PC-9 (cell line): ENCODE data around the gene TTC27. TPM values are rescaled to one million over a fixed set of nuclear protein-coding genes. Genes with fewer than 3 reads are reported as not detected.

ENCODE experiments used
- BruUV-seq: library from RNA; stranded (reverse); fragments of 400-500 nt; replicated peaks from 2 replicates; lab custom pipeline; 2021; lab: Mats Ljungman, UMichigan
- CTCF ChIA-PET: fragments of 300-600 bp; sonication (Branson Sonifier 250); formaldehyde crosslinking; loops from one replicate; lab custom pipeline; 2022; ENCODE audit warnings: antibody characterized with exemption; lab: Charles Lee
- POLR2A ChIA-PET: fragments of 300-600 bp; sonication (Branson Sonifier 250); formaldehyde crosslinking; loops from one replicate; lab custom pipeline; 2022; ENCODE audit warnings: antibody characterized with exemption; ENCODE audit not compliant: unreplicated experiment; lab: Charles Lee
- DNase-seq, 2 experiments: peaks; one replicate each; pipeline versions ENCODE4 v3.0.0 to v3.0.0-alpha.2; 2015 to 2022; ENCODE audit warnings: mixed read lengths in 1 of 2
- H2AFZ ChIP-seq: fragments of 200-600 bp; sonication (generic); 2 replicates; pipeline ENCODE4 v1.8.1; 2017; ENCODE audit warnings: antibody characterized with exemption
- H3F3A ChIP-seq: fragments of 200-600 bp; sonication (generic); 2 replicates; pipeline ENCODE4 v1.8.1; 2017; ENCODE audit warnings: antibody characterized with exemption, mild to moderate bottlenecking, low read depth; ENCODE audit not compliant: insufficient read depth
- H3K27ac ChIP-seq: fragments of 200-600 bp; sonication (generic); 2 replicates; pipeline ENCODE4 v1.6.1; 2016; ENCODE audit warnings: mixed run types
- H3K27me3 ChIP-seq: fragments of 200-600 bp; sonication (generic); 2 replicates; pipeline ENCODE4 v1.6.1; 2016; ENCODE audit warnings: low read depth, mixed run types; ENCODE audit not compliant: insufficient read depth
- H3K36me3 ChIP-seq: fragments of 200-600 bp; sonication (generic); 2 replicates; pipeline ENCODE4 v1.6.1; 2016; ENCODE audit warnings: low read depth, mixed run types
- H3K4me1 ChIP-seq: fragments of 200-600 bp; sonication (generic); replicated peaks from 2 replicates; pipeline ENCODE4 v1.6.1; 2016; ENCODE audit warnings: mixed run types; ENCODE audit not compliant: insufficient read depth
- H3K4me2 ChIP-seq: fragments of 200-600 bp; sonication (generic); 2 replicates; pipeline ENCODE4 v1.6.1; 2017; ENCODE audit warnings: mixed run types
- H3K4me3 ChIP-seq: fragments of 200-600 bp; sonication (generic); 2 replicates; pipeline ENCODE4 v1.6.1; 2016; ENCODE audit warnings: mixed run types
- H3K79me2 ChIP-seq: fragments of 200-600 bp; sonication (generic); 2 replicates; pipeline ENCODE4 v1.6.1; 2017; ENCODE audit warnings: low read depth, mixed run types
- H3K9me2 ChIP-seq: fragments of 200-600 bp; sonication (generic); 2 replicates; pipeline ENCODE4 v1.8.1; 2017; ENCODE audit warnings: mild to moderate bottlenecking; ENCODE audit not compliant: insufficient read depth
- H3K9me3 ChIP-seq: fragments of 200-600 bp; sonication (generic); 2 replicates; pipeline ENCODE4 v1.8.1; 2016; ENCODE audit warnings: low read depth; ENCODE audit not compliant: insufficient read depth
- H4K20me1 ChIP-seq: fragments of 200-600 bp; sonication (generic); 2 replicates; pipeline ENCODE4 v1.8.1; 2017; ENCODE audit not compliant: insufficient read depth
- EZH2 ChIP-seq: fragments of 200-600 bp; sonication (generic); IDR thresholded peaks from 2 replicates; pipeline ENCODE4 v1.8.0; 2017; ENCODE audit warnings: antibody characterized with exemption, low read depth
- intact Hi-C: fragments of 100-400 bp; cut with micrococcal nuclease; formaldehyde crosslinking; loops from one replicate; pipeline ENCODE4 v1.10.0; 2022; ENCODE audit not compliant: unreplicated experiment
- total RNA-seq: library from RNA; stranded (reverse); gene quantifications from 2 replicates; pipeline ENCODE4 v1.2.3, GENCODE V29; 2021
- TF ChIP-seq, protein P1 (sequence below): fragments of 200-600 bp; sonication (generic); conservative IDR thresholded peaks from 2 replicates; pipeline ENCODE4 v1.6.1; 2017; ENCODE audit warnings: mixed run types, antibody characterized with exemption, mild to moderate bottlenecking, moderate library complexity

Gene TTC27
- total RNA-seq, 1 experiment from 2014 or later: 12.8 TPM

DNA sequence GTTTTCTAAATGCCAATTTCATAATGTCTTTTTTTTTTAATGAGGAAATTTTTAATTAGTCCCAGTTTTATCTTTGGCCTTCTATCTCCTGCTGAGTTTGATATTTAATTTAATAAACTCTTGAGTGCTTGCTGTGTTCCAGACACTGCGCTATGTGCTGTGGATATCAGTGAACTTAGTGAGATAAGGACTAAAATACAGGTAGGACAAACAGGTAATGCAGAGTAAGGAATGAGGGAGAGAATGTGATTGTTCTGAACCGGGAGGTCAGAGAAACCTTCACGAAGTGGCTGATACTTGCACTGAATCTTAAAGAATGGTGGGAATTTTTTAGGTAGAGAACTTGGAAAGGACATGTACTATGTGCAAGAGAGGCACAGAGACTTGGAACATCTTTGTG is 28.2 kb downstream of the TTC27 start:
- Histone ChIP-seq H3K4me3 (no peak overlapping the region), H3K79me2 (no peaks in the 10 kb centered on the region; the same call in 1 of the 2 replicates), H3K27me3 (no peaks in the 10 kb centered on the region), H3K4me2 (no peak overlapping the region), H3K27ac (no peak overlapping the region), H3K4me1 (no peaks in the 10 kb centered on the region), H3K36me3 (0 out of 2 replicates have a peak, but pooled peaks cover 6% of the 10 kb centered on the region), H2AFZ (no peak overlapping the region), H3K9me3 (no peaks in the 10 kb centered on the region), H4K20me1 (no peaks in the 10 kb centered on the region), H3F3A (peaks cover 6% of the 10 kb centered on the region; the same call in 1 of the 2 replicates), H3K9me2 (no peaks in the 10 kb centered on the region)
- TF ChIP-seq, protein P1, sequence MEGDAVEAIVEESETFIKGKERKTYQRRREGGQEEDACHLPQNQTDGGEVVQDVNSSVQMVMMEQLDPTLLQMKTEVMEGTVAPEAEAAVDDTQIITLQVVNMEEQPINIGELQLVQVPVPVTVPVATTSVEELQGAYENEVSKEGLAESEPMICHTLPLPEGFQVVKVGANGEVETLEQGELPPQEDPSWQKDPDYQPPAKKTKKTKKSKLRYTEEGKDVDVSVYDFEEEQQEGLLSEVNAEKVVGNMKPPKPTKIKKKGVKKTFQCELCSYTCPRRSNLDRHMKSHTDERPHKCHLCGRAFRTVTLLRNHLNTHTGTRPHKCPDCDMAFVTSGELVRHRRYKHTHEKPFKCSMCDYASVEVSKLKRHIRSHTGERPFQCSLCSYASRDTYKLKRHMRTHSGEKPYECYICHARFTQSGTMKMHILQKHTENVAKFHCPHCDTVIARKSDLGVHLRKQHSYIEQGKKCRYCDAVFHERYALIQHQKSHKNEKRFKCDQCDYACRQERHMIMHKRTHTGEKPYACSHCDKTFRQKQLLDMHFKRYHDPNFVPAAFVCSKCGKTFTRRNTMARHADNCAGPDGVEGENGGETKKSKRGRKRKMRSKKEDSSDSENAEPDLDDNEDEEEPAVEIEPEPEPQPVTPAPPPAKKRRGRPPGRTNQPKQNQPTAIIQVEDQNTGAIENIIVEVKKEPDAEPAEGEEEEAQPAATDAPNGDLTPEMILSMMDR: no peak
- TF ChIP-seq EZH2: no peak
- intact Hi-C loops: no loop called here
- CTCF ChIA-PET: no interaction called here
- no peak for DNase-seq
- POLR2A ChIA-PET: no interaction called here
- no TSS peak for BruUV-seq

DNA sequence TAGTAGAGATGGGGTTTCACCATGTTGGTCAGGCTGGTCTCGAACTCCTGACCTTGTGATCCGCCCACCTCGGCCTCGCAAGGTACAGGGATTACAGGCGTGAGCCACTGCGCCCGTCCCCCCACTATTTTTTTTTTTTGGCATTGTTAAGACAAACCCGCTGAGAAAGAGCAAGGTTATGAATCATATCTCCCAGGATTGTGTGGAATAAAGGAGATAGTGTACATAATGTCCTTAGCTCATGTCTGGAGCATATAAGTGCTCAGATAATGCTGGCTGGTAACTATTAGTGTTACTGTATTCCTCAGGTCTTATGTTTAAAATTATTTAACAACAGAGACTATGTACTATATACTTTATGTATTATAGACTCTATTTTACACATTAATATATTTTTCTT is 36.0 kb downstream of the TTC27 start:
- Histone ChIP-seq H3K9me3 (no peaks in the 10 kb centered on the region), H2AFZ (no peak overlapping the region), H3K4me3 (no peak overlapping the region), H3K27ac (no peak overlapping the region), H3K79me2 (no peaks in the 10 kb centered on the region; the same call in 1 of the 2 replicates), H3K4me2 (no peak overlapping the region), H3F3A (no peaks in the 10 kb centered on the region), H3K9me2 (no peaks in the 10 kb centered on the region), H3K36me3 (peaks cover 6% of the 10 kb centered on the region; the same call in 1 of the 2 replicates), H4K20me1 (0 out of 2 replicates have a peak, but pooled peaks cover 2% of the 10 kb centered on the region), H3K4me1 (no peaks in the 10 kb centered on the region), H3K27me3 (no peaks in the 10 kb centered on the region)
- DNase-seq: no peak
- POLR2A ChIA-PET: interaction anchor here (0.6 kb wide), 1 partner anchor 8 kb away, joined by 6 read pairs; no protein-coding TSS in a partner anchor
- CTCF ChIA-PET: no interaction called here
- no TSS peak for BruUV-seq
- intact Hi-C loops: no loop called here
- TF ChIP-seq, protein P1: no peak
- TF ChIP-seq EZH2: no peak

DNA sequence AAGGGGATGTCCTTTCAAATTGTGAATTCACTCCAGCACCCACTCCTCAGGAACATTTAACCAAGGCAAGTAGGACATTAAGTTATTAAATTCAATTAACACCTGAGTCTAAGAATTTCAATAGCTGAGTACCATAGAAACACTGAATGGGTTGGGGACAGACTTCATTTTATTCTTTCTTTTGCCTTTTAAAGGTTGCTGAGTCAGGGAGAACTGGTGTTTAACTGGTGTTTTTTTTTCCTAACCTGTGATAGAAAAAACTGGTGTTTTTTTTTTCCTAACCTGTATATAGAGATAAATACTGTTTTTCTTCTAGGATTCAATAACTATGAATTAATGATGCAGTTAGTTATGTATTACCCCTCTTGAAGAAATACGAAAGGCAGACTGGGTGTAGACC is 38.9 kb downstream of the TTC27 start:
- DNase-seq: no peak
- no peak overlapping the region for H3K27ac ChIP-seq
- H3K4me3 ChIP-seq: no peak overlapping the region
- intact Hi-C loops: no loop called here
- no peaks in the 10 kb centered on the region for H3K4me1 ChIP-seq
- POLR2A ChIA-PET: no interaction called here
- no peaks in the 10 kb centered on the region; the same call in 1 of the 2 replicates for H3K36me3 ChIP-seq
- no peaks in the 10 kb centered on the region for H3F3A ChIP-seq
- H4K20me1 ChIP-seq: 0 out of 2 replicates have a peak, but pooled peaks cover 2% of the 10 kb centered on the region
- no peak overlapping the region for H3K4me2 ChIP-seq
- no peak overlapping the region for H2AFZ ChIP-seq
- no peaks in the 10 kb centered on the region for H3K27me3 ChIP-seq
- H3K9me3 ChIP-seq: no peaks in the 10 kb centered on the region
- H3K9me2 ChIP-seq: no peaks in the 10 kb centered on the region
- CTCF ChIA-PET: no interaction called here
- H3K79me2 ChIP-seq: no peaks in the 10 kb centered on the region
- BruUV-seq: no TSS peak
- no peak for TF ChIP-seq EZH2
- TF ChIP-seq, protein P1: no peak
